ENCODE data around the gene PPP3R1. TPM values are rescaled to one million over a fixed set of nuclear protein-coding genes. Genes with fewer than 3 reads are reported as not detected.

The PPP3R1 gene
- polyA plus RNA-seq, 3 donors, result 11.3 to 42.4 (median 27.0) TPM

- H3K27ac ChIP-seq (ENCODE audit: low read depth, low read length), result no peak overlapping the region
- WGBS, 3 donors, result 66 to 95% (median 78%) methylated on average over 8 of the region's 8 CpGs
Measured at GRCh38 chr2:68172990-68173700, 79.2 kb downstream of the PPP3R1 start.

GRCh38 chr2:68172521-68172920 is 79.8 kb downstream of the PPP3R1 start:
- no peak overlapping the region for H3K27ac ChIP-seq (ENCODE audit: low read depth, low read length)
- 56 to 80% (median 56%) methylated on average over 2 of the region's 2 CpGs for WGBS, 3 donors

- H3K27ac ChIP-seq (ENCODE audit: low read depth, low read length), result no peak overlapping the region
- 83 to 92% (median 90%) methylated on average over 4 of the region's 4 CpGs for WGBS, 3 donors
Measured at GRCh38 chr2:68171684-68172083, 80.6 kb downstream of the PPP3R1 start.

- 89 to 94% (median 92%) methylated on average over 7 of the region's 7 CpGs for WGBS, 3 donors
Measured at GRCh38 chr2:68171146-68171545, 81.2 kb downstream of the PPP3R1 start.

GRCh38 chr2:68169308-68169707 is 83.0 kb downstream of the PPP3R1 start:
- 90 to 95% (median 93%) methylated on average over 4 of the region's 4 CpGs for WGBS, 3 donors
- no peak overlapping the region for H3K27ac ChIP-seq (ENCODE audit: low read depth, low read length)

More at GRCh38 chr2:68171146-68171545, 81.2 kb downstream of the PPP3R1 start:
- no peak overlapping the region for H3K27ac ChIP-seq (ENCODE audit: low read depth, low read length)

- H3K27ac ChIP-seq (ENCODE audit: low read depth, low read length), result no peak overlapping the region
- WGBS, 3 donors, result 59 to 88% (median 67%) methylated on average over 3 of the region's 3 CpGs
Measured at GRCh38 chr2:68167186-68167585, 85.1 kb downstream of the PPP3R1 start.

GRCh38 chr2:68163641-68164040 is 88.7 kb downstream of the PPP3R1 start:
- WGBS, 3 donors, result 94 to 97% (median 95%) methylated on average over 1 of the region's 1 CpG
- H3K27ac ChIP-seq (ENCODE audit: low read depth, low read length), result no peak overlapping the region

- WGBS, 3 donors, result 0 to 2% (median 1%) methylated on average over 7 of the region's 7 CpGs
Measured at GRCh38 chr2:68158134-68158447, 94.2 kb downstream of the PPP3R1 start.

GRCh38 chr2:68157402-68158133 is 94.8 kb downstream of the PPP3R1 start, which contains the start of gene PNO1:
PNO1 (plus strand) TSS chr2:68157888; CDS start chr2:68157935, 47 bp downstream.
- 0 to 1% (median 0%) methylated on average over 44 of the region's 44 CpGs for WGBS, 3 donors
- H3K27ac ChIP-seq (ENCODE audit: low read depth, low read length), result peak within 1 kb of the TSS; percentile 67

More at GRCh38 chr2:68158134-68158447, 94.2 kb downstream of the PPP3R1 start:
- H3K27ac ChIP-seq (ENCODE audit: low read depth, low read length), result peak overlapping the region; percentile 67

GRCh38 chr2:68157002-68157401 is 95.3 kb downstream of the PPP3R1 start:
- 0 to 1% (median 0%) methylated on average over 28 of the region's 28 CpGs for WGBS, 3 donors
- H3K27ac ChIP-seq (ENCODE audit: low read depth, low read length), result no peak overlapping the region

GRCh38 chr2:68156419-68156818 is 95.9 kb downstream of the PPP3R1 start:
- 7 to 12% (median 7%) methylated on average over 3 of the region's 3 CpGs for WGBS, 3 donors
- H3K27ac ChIP-seq (ENCODE audit: low read depth, low read length), result no peak overlapping the region

- no peak overlapping the region for H3K27ac ChIP-seq (ENCODE audit: low read depth, low read length)
- 96 to 97% (median 97%) methylated on average over 7 of the region's 7 CpGs for WGBS, 3 donors
Measured at GRCh38 chr2:68155618-68156017, 96.7 kb downstream of the PPP3R1 start.

- no peak overlapping the region for H3K27ac ChIP-seq (ENCODE audit: low read depth, low read length)
- 37 to 68% (median 44%) methylated on average over 3 of the region's 3 CpGs for WGBS, 3 donors
Measured at GRCh38 chr2:68152681-68153347, 99.5 kb downstream of the PPP3R1 start.

GRCh38 chr2:68151037-68151436 is 101.3 kb downstream of the PPP3R1 start:
- no peak overlapping the region for H3K27ac ChIP-seq (ENCODE audit: low read depth, low read length)

GRCh38 chr2:68141875-68142274 is 110.5 kb downstream of the PPP3R1 start:
- no peak overlapping the region for H3K27ac ChIP-seq (ENCODE audit: low read depth, low read length)
- 91 to 93% (median 92%) methylated on average over 2 of the region's 2 CpGs for WGBS, 3 donors

GRCh38 chr2:68135448-68136320 is 116.6 kb downstream of the PPP3R1 start:
- 56 to 61% (median 59%) methylated on average over 7 of the region's 7 CpGs for WGBS, 3 donors
- H3K27ac ChIP-seq (ENCODE audit: low read depth, low read length), result no peak overlapping the region

- WGBS, 3 donors, result 68 to 93% (median 87%) methylated on average over 6 of the region's 6 CpGs
- no peak overlapping the region for H3K27ac ChIP-seq (ENCODE audit: low read depth, low read length)
Measured at GRCh38 chr2:68134554-68134953, 117.8 kb downstream of the PPP3R1 start.

GRCh38 chr2:68134120-68134519 is 118.2 kb downstream of the PPP3R1 start:
- no peak overlapping the region for H3K27ac ChIP-seq (ENCODE audit: low read depth, low read length)
- WGBS, 3 donors, result 96 to 100% (median 98%) methylated on average over 1 of the region's 1 CpG

Measured in adipose tissue (tissue), 3 donors.